Measurements from ENCODE around the gene UROS.

UROS gene

GRCh38 chr10:125828311-125828710, 5.3 kb upstream of the UROS start:
- DNase-seq, result no peak

GRCh38 chr10:125827133-125827532, 4.1 kb upstream of the UROS start:
- no peak for DNase-seq

- DNase-seq, result no peak
These were observed 1.7 kb upstream of the UROS start for GRCh38 chr10:125824736-125825135.

GRCh38 chr10:125823663-125824251, 699 bp upstream of the UROS start:
- no peak for DNase-seq

GRCh38 chr10:125820701-125821100, 2.4 kb downstream of the UROS start:
- no peak for DNase-seq

- DNase-seq, result no peak
These were observed 5.6 kb downstream of the UROS start for GRCh38 chr10:125817337-125817946.

GRCh38 chr10:125816548-125816947, 6.5 kb downstream of the UROS start:
- no peak for DNase-seq

- no peak for DNase-seq
These were observed 7.3 kb downstream of the UROS start for GRCh38 chr10:125815764-125816163.

GRCh38 chr10:125812128-125812750, 10.8 kb downstream of the UROS start:
- DNase-seq, result no peak

- no peak for DNase-seq
These were observed 11.8 kb downstream of the UROS start for GRCh38 chr10:125811251-125811650.

GRCh38 chr10:125808047-125808446, 15.0 kb downstream of the UROS start:
- DNase-seq, result no peak

- no peak for DNase-seq
These were observed 20.3 kb downstream of the UROS start for GRCh38 chr10:125802739-125803138.

GRCh38 chr10:125802131-125802530, 20.9 kb downstream of the UROS start:
- DNase-seq, result no peak

- DNase-seq, result no peak
These were observed 21.5 kb downstream of the UROS start for GRCh38 chr10:125801574-125801973.

- DNase-seq, result no peak
These were observed 23.4 kb downstream of the UROS start for GRCh38 chr10:125799451-125800182.

- DNase-seq, result no peak
These were observed 24.9 kb downstream of the UROS start for GRCh38 chr10:125797994-125798662.

- no peak for DNase-seq
These were observed 25.6 kb downstream of the UROS start for GRCh38 chr10:125797424-125797823.

GRCh38 chr10:125795637-125796190, 27.3 kb downstream of the UROS start:
- DNase-seq, result no peak

GRCh38 chr10:125795128-125795527, 27.9 kb downstream of the UROS start:
- DNase-seq, result no peak

- no peak for DNase-seq
These were observed 30.4 kb downstream of the UROS start for GRCh38 chr10:125792342-125793300.

GRCh38 chr10:125788156-125789034, 34.7 kb downstream of the UROS start:
- DNase-seq, result no peak

All from NCI-H748 treated with DMSO at 0.1 percent for 48 hours (cell line).